CD4-positive, alpha-beta T cell treated with Interleukin-21 for 1 hour (primary cell): ENCODE results near the gene PNPLA5.
"Not testable (repeated sequence)": the region's sequence is repeated elsewhere in the genome, so short reads cannot be mapped to it uniquely, and the experiment has no call there.

ENCODE experiments used
- DNase-seq: peaks from one replicate; pipeline ENCODE4 v3.0.0-alpha.2; 2020

Gene PNPLA5

GRCh38 chr22:43891360-43892182 is at the start of gene PNPLA5:
Gene PNPLA5, minus strand, starts transcription at chr22:43892013. Its CDS starts 133 bp downstream, at chr22:43891880.
- DNase-seq: no peak

GRCh38 chr22:43941449-43941848 is 49.6 kb upstream of the PNPLA5 start:
- no peak for DNase-seq

- no peak for DNase-seq
Measured at GRCh38 chr22:43931771-43932170, 40.0 kb upstream of the PNPLA5 start.

GRCh38 chr22:43928908-43929307 is 37.1 kb upstream of the PNPLA5 start:
- DNase-seq: no peak

GRCh38 chr22:43928468-43928867 is 36.7 kb upstream of the PNPLA5 start:
- DNase-seq: no peak

- no peak for DNase-seq
Measured at GRCh38 chr22:43926349-43926710, 34.5 kb upstream of the PNPLA5 start.

GRCh38 chr22:43925433-43926348 is 33.9 kb upstream of the PNPLA5 start:
- DNase-seq: no peak

- no peak for DNase-seq
Measured at GRCh38 chr22:43924877-43925276, 33.1 kb upstream of the PNPLA5 start.

GRCh38 chr22:43923631-43924464 is 32.0 kb upstream of the PNPLA5 start, which contains the start of gene PNPLA3:
Gene PNPLA3, plus strand, starts transcription at chr22:43923805. Its CDS starts 107 bp downstream, at chr22:43923912.
- peak; percentile 77 for DNase-seq

GRCh38 chr22:43923191-43923590 is 31.4 kb upstream of the PNPLA5 start:
- peak; percentile 5 for DNase-seq

- no peak for DNase-seq
Measured at GRCh38 chr22:43922123-43922522, 30.3 kb upstream of the PNPLA5 start.

GRCh38 chr22:43921370-43921769 is 29.6 kb upstream of the PNPLA5 start:
- DNase-seq: no peak

- DNase-seq: no peak
Measured at GRCh38 chr22:43919106-43919973, 27.5 kb upstream of the PNPLA5 start.

- no peak for DNase-seq
Measured at GRCh38 chr22:43917521-43917920, 25.7 kb upstream of the PNPLA5 start.

GRCh38 chr22:43911351-43911750 is 19.5 kb upstream of the PNPLA5 start:
- no peak for DNase-seq

GRCh38 chr22:43910178-43910695 is 18.4 kb upstream of the PNPLA5 start:
- DNase-seq: no peak

- no peak for DNase-seq
Measured at GRCh38 chr22:43909708-43910107, 17.9 kb upstream of the PNPLA5 start.

GRCh38 chr22:43905681-43906080 is 13.9 kb upstream of the PNPLA5 start:
- DNase-seq: no peak

GRCh38 chr22:43904412-43904811 is 12.6 kb upstream of the PNPLA5 start:
- DNase-seq: peak; percentile 51

- DNase-seq: not testable (repeated sequence)
Measured at GRCh38 chr22:43903033-43903432, 11.2 kb upstream of the PNPLA5 start.

- DNase-seq: no peak
Measured at GRCh38 chr22:43901976-43902643, 10.3 kb upstream of the PNPLA5 start.
